GM12875 (cell line): ENCODE measurements around the gene ABLIM2.

Experiments used
- H3K4me3 ChIP-seq: one replicate; pipeline ENCODE4 v1.5.1; 2011; ENCODE audit warnings: low read depth, low read length, control low read depth
- TF ChIP-seq, protein P1 (sequence below): IDR thresholded peaks from 2 replicates; pipeline ENCODE4 v1.5.1; 2011; ENCODE audit warnings: low read depth, mild to moderate bottlenecking, control low read depth, inconsistent platforms, low read length, moderate library complexity, borderline replicate concordance; ENCODE audit not compliant: insufficient read depth

The ABLIM2 gene

DNA sequence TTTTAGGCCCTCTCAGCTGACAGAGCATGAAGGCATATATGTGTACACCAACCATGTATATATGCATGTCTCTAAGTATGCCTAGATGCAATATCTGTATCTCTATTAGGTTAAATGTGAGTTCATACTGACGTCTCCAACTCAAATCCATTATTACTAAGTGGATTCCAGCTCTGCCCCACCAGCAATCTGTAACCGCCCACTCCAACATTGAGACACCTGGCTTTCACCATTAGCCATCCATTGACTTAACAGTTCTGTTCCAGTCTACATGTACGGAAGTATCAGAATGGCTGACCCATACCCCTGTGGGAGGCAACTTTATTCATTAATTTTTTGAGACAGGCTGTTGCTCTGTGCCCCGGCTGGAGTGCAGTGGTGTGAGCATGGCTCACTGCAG lies 25.4 kb upstream of the ABLIM2 start:
- H3K4me3 ChIP-seq: no peak overlapping the region
- TF ChIP-seq, protein P1, sequence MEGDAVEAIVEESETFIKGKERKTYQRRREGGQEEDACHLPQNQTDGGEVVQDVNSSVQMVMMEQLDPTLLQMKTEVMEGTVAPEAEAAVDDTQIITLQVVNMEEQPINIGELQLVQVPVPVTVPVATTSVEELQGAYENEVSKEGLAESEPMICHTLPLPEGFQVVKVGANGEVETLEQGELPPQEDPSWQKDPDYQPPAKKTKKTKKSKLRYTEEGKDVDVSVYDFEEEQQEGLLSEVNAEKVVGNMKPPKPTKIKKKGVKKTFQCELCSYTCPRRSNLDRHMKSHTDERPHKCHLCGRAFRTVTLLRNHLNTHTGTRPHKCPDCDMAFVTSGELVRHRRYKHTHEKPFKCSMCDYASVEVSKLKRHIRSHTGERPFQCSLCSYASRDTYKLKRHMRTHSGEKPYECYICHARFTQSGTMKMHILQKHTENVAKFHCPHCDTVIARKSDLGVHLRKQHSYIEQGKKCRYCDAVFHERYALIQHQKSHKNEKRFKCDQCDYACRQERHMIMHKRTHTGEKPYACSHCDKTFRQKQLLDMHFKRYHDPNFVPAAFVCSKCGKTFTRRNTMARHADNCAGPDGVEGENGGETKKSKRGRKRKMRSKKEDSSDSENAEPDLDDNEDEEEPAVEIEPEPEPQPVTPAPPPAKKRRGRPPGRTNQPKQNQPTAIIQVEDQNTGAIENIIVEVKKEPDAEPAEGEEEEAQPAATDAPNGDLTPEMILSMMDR: no peak

DNA sequence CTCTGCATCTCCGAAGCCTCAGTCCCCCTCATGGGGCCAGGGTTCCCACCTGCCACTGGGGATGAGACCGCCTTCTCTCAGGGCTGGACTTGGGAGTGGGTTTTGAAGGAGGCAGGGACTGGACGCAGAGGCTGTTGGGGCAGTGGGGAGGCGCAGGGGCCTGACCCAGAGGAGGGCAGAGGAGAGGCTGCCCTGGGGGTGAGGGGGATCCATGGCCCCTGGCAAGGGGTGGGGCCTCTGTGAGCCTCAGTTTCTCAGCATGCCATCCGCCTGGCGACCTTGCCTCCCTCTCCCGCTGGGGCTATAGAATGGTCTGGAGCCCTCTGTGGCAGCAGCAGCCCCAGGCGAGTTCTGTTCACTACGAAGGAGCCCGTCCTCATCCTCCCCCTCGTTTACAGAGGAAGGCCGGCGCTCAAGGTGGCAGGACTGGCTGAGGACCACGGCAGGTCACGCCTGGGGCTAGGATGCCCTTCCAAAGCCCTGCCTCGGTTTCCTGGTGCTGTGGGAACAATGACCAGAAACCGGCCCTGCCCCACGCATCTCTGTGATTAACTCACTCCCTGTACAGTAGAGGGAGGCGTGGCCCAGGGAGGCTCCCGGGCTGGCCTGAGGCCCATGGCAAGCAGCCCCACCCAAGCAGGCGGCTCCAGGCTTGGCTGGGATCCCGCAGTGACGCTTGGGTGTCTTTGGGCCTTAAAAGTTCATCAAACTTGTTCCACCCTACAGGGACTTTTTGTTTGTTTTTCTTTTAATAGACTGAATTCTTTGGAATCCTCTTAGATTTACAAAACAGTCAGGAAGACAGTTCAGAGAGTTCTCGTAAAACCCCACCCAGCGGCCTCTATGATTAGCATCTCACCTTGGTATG lies 24.5 kb upstream of the ABLIM2 start:
- TF ChIP-seq, protein P1: no peak
- H3K4me3 ChIP-seq: no peak overlapping the region

GRCh38 chr4:8182294-8182693 lies 23.7 kb upstream of the ABLIM2 start:
- H3K4me3 ChIP-seq: no peak overlapping the region
- TF ChIP-seq, protein P1: no peak

DNA sequence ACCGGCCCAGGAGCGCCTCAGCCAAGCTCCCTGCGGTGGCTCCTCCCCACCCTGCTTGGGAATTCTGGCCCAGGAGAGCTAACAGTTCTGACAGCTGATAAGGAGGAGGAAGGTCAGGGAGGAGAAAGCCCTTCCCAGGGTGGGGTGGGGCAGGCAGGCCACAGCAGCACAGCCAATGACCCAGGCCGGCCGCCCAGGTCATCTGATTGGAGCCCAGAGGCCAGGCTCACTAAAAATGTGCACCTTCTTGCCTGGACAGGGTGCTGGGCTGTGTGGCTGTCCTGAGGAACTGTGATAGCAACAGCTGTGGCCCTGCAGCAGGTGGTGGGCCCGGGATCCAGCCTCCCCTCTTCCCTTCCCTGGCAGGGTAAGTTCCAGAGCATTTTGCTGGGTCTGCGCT lies 23.2 kb upstream of the ABLIM2 start:
- H3K4me3 ChIP-seq: no peak overlapping the region
- TF ChIP-seq, protein P1: no peak

DNA sequence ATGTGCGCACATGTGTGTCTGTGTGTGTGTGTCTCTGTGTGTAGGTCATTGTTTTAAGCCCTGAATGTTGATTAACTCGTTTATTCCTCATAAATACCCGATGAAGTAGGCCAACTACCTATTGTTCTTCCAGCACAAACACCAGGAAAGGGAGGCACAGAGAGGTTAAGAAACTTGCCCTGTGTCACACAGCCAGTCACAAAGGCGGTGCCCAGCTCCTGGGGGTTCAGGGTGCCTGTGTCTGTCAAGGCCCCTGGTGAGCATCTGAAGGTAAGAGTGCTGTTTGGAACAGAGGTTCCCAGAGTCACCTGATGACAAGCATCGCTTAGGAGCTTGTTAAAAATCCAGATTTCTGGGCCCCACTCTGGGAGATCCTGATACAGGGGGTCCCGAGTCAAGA lies 22.5 kb upstream of the ABLIM2 start:
- TF ChIP-seq, protein P1: no peak
- no peak overlapping the region for H3K4me3 ChIP-seq

DNA sequence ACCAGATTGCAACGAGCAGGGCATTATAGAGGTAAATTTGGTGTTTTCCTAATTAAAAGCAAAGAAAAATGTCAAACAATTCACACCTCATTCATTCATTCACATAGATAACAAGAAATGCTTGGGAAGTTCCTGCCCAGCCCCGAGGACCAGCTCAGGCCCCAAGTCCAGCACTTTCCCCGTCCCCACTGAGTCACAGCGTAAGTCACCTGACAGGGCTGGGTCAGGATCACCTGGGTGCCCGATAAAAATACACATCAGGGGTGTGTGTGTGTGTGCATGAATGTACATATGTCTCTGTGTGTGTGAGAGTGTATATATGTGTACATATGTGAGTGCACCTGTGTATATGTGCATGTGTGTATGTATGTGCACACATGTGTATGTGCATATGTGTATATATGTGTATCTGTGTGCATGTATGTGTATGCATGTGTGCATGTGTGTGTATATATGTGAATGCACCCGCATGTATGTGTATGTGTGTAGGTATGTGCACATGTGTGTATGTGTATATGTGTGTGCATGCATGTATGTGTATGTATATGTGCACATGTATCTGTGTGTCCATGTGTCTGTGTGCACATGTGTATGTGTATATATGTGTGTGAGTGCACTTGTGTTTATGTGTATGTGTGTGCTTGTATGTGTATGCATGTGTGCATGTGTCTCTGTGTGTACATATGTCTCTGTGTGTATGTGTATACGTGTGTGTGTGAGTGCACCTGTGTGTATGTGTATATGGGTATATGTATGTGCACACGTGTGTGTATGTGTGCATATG lies 21.9 kb upstream of the ABLIM2 start:
- H3K4me3 ChIP-seq: no peak overlapping the region
- TF ChIP-seq, protein P1: no peak
